DOHH2 (cell line): ENCODE data around the gene SLC2A13.

Source experiments
- H3F3A ChIP-seq: fragments of 200-600 bp; sonication (generic), shearing (Covaris generic); 2 replicates; pipeline ENCODE4 v1.6.0; 2016; ENCODE audit warnings: antibody characterized with exemption, mild to moderate bottlenecking; ENCODE audit not compliant: control insufficient read depth, insufficient read depth
- H3K27ac ChIP-seq: fragments of 200-600 bp; sonication (generic); 2 replicates; pipeline ENCODE4 v1.5.1; 2014; ENCODE audit warnings: low read depth, mild to moderate bottlenecking, low read length, moderate library complexity
- H3K27me3 ChIP-seq: fragments of 200-600 bp; sonication (generic); 2 replicates; pipeline ENCODE4 v1.6.1; 2014; ENCODE audit warnings: mild to moderate bottlenecking, low read length, mixed read lengths; ENCODE audit not compliant: control insufficient read depth
- H3K36me3 ChIP-seq: fragments of 200-600 bp; sonication (generic); 2 replicates; pipeline ENCODE4 v1.6.1; 2014; ENCODE audit warnings: mild to moderate bottlenecking, low read length, moderate library complexity, mixed read lengths; ENCODE audit not compliant: control insufficient read depth
- H3K4me1 ChIP-seq: fragments of 200-600 bp; sonication (generic); 2 replicates; pipeline ENCODE4 v1.6.1; 2014; ENCODE audit warnings: mild to moderate bottlenecking, low read length, mixed read lengths; ENCODE audit not compliant: control insufficient read depth
- H3K4me2 ChIP-seq: fragments of 200-600 bp; sonication (generic); 2 replicates; pipeline ENCODE4 v1.6.0; 2014; ENCODE audit warnings: mild to moderate bottlenecking, low read length, moderate library complexity
- H3K4me3 ChIP-seq: fragments of 200-600 bp; sonication (generic); 2 replicates; pipeline ENCODE4 v1.5.1; 2014; ENCODE audit warnings: mild to moderate bottlenecking, low read length, mixed read lengths
- H3K79me2 ChIP-seq: fragments of 200-600 bp; sonication (generic); 2 replicates; pipeline ENCODE4 v1.6.1; 2014; ENCODE audit warnings: mild to moderate bottlenecking, low read length, mixed read lengths; ENCODE audit not compliant: control insufficient read depth
- H3K9me2 ChIP-seq: fragments of 200-600 bp; sonication (generic); replicated peaks from 2 replicates; pipeline ENCODE4 v1.6.1; 2014; ENCODE audit warnings: mild to moderate bottlenecking, low read length, mixed read lengths; ENCODE audit not compliant: control insufficient read depth
- H3K9me3 ChIP-seq: fragments of 200-600 bp; sonication (generic); 2 replicates; pipeline ENCODE4 v1.6.1; 2014; ENCODE audit warnings: antibody characterized with exemption, low read length, mixed read lengths; ENCODE audit not compliant: control insufficient read depth, insufficient read depth
- H4K20me1 ChIP-seq: fragments of 200-600 bp; sonication (generic); 2 replicates; pipeline ENCODE4 v1.6.0; 2014; ENCODE audit warnings: low read depth, mild to moderate bottlenecking, antibody characterized with exemption, low read length, moderate library complexity; ENCODE audit not compliant: control insufficient read depth, insufficient read depth
- CTCF ChIP-seq: fragments of 200-600 bp; sonication (generic); IDR thresholded peaks from one replicate; pipeline ENCODE4 v1.5.1; 2014; ENCODE audit warnings: antibody characterized with exemption, mild to moderate bottlenecking, low read depth, low read length; ENCODE audit not compliant: poor library complexity, severe bottlenecking
- EZH2phosphoT487 ChIP-seq: fragments of 200-600 bp; sonication (generic); IDR thresholded peaks from 2 replicates; pipeline ENCODE4 v1.6.1; 2017; ENCODE audit warnings: borderline replicate concordance, mild to moderate bottlenecking, antibody characterized with exemption, low read length, moderate library complexity, mixed read lengths

Gene SLC2A13

GRCh38 chr12:40105515-40106201 lies at the start of gene SLC2A13:
Gene SLC2A13 (minus strand): TSS chr12:40106081. CDS start chr12:40105808, 273 bp downstream.
- Histone ChIP-seq H3K27ac (no peak within 1 kb of the TSS), H3K9me3 (no peaks in the 10 kb centered on the region), H3K4me3 (peak within 1 kb of the TSS; percentile 72), H3K79me2 (no peaks in the 10 kb centered on the region), H3K27me3 (peaks cover 14% of the 10 kb centered on the region), H3F3A (0 out of 2 replicates have a peak, but pooled peaks cover 3% of the 10 kb centered on the region), H3K36me3 (no peaks in the 10 kb centered on the region), H3K9me2 (no peaks in the 10 kb centered on the region), H3K4me2 (peak within 1 kb of the TSS; percentile 59), H3K4me1 (peaks cover 21% of the 10 kb centered on the region), H4K20me1 (no peaks in the 10 kb centered on the region; the same call in 1 of the 2 replicates)
- TF ChIP-seq CTCF (no peak), EZH2phosphoT487 (no peak)

GRCh38 chr12:40154381-40154780 lies 48.5 kb upstream of the SLC2A13 start:
- Histone ChIP-seq H3K4me3 (no peak overlapping the region), H3K27me3 (no peaks in the 10 kb centered on the region; the same call in 1 of the 2 replicates), H4K20me1 (no peaks in the 10 kb centered on the region), H3K9me2 (no peaks in the 10 kb centered on the region), H3F3A (no peaks in the 10 kb centered on the region), H3K4me1 (peaks cover 11% of the 10 kb centered on the region; the same call in 1 of the 2 replicates), H3K36me3 (no peaks in the 10 kb centered on the region), H3K9me3 (no peaks in the 10 kb centered on the region), H3K4me2 (no peak overlapping the region), H3K79me2 (no peaks in the 10 kb centered on the region), H3K27ac (no peak overlapping the region)
- TF ChIP-seq EZH2phosphoT487 (no peak), CTCF (no peak)

GRCh38 chr12:40153432-40153831 lies 47.6 kb upstream of the SLC2A13 start:
- no peaks in the 10 kb centered on the region for H3K79me2 ChIP-seq
- H3K36me3 ChIP-seq: no peaks in the 10 kb centered on the region
- H3K27ac ChIP-seq: no peak overlapping the region
- H3F3A ChIP-seq: no peaks in the 10 kb centered on the region
- no peaks in the 10 kb centered on the region for H4K20me1 ChIP-seq
- no peak overlapping the region for H3K4me3 ChIP-seq
- H3K4me1 ChIP-seq: peaks cover 7% of the 10 kb centered on the region; the same call in 1 of the 2 replicates
- H3K9me3 ChIP-seq: no peaks in the 10 kb centered on the region
- no peaks in the 10 kb centered on the region; the same call in 1 of the 2 replicates for H3K27me3 ChIP-seq
- no peaks in the 10 kb centered on the region for H3K9me2 ChIP-seq
- TF ChIP-seq CTCF (no peak), EZH2phosphoT487 (no peak)
- H3K4me2 ChIP-seq: no peak overlapping the region
